GM19328 (cell line): ENCODE results near the gene DAZAP1.

Experiments used
- ATAC-seq: cut with Tn5 transposase; IDR thresholded peaks from one replicate; pipeline ENCODE4 v1.9.1; 2021; ENCODE audit warnings: mild to moderate bottlenecking, moderate library complexity; ENCODE audit not compliant: unreplicated experiment

Gene DAZAP1

DNA sequence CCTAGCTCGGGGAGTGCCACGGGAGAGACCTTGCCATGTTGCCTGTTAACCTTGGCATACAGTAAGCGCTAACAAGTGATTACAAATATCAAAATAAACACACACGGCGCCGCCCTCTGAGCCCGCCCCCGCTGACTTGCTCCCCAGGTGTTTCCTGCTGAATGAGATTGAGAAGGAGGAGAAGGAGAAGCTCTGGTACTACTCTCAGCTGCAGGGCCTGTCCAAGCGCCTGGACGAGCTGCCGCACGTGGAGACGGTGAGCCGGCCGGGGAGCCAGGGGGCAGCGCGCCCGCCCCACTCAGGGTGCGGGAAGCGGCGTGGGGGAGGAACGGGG lies 47.6 kb downstream of the DAZAP1 start:
- ATAC-seq: no peak

DNA sequence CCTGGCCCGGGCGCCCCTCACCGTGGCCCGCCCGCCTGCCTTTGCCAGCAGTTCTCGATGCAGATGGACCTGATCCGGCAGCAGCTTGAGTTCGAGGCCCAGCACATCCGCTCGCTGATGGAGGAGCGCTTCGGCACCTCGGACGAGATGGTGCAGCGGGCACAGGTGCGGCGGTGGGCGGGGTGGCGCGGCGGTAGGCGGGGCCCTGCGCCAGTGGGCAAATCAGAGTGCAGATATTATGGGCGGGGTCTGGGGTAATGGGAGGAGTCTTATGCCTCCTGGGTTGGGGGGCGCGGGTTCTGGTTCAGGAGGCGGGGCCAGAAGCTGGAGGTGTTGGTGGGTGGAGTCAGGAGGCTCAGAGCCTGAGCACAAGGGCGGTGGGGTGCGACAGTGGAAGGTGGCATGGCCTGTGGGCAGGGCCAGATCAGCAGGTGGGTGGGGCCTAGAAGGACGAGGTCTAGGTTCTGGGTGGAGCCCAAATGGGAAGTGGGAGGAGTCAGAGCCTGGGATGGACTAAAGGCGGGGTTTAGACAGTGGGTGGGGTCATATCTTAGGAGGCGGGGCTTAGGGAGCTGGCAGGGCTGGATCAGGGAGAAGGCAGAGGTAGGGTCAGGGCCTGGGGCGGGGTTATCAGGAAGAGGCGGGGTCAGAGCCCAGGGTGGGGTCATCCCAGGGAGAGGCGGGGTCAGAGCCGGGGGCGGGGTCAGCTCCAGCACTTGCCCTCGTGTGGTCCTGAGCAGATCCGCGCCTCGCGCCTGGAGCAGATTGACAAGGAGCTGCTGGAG lies 48.1 kb downstream of the DAZAP1 start:
- no peak for ATAC-seq

DNA sequence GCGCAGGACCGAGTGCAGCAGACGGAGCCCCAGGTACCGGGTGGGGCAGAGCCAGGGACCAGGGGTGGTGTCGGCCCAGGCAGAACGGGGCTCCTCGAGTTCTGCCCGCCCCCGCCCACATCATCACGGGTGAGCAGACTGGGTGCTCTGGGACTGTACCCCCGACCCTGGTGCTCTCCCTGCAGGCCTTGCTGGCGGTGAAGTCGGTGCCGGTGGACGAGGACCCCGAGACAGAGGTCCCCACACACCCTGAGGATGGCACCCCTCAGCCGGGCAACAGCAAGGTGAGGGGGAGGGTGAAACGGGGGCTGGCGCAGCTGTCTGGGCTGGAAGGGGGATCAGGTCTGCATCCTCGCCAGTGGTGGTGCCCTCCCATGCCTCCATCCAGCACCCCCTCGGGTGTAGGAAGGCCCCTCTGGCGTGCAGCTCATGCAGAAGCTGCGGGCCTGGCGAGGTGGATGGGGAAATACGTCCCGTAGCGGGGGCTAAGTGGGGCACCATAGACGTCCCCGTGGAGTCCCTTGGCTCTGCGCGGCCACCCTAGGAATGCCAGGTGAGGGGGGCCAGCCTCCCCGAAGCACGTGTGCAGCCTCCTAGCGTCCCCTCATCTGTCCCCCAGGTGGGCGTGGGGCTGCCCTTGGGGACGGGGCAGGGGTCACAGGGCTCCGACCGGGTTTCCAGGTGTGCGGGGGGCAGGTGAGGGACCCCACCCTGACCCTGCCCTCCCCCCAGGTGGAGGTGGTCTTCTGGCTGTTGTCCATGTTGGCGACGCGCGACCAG lies 48.9 kb downstream of the DAZAP1 start:
- no peak for ATAC-seq

DNA sequence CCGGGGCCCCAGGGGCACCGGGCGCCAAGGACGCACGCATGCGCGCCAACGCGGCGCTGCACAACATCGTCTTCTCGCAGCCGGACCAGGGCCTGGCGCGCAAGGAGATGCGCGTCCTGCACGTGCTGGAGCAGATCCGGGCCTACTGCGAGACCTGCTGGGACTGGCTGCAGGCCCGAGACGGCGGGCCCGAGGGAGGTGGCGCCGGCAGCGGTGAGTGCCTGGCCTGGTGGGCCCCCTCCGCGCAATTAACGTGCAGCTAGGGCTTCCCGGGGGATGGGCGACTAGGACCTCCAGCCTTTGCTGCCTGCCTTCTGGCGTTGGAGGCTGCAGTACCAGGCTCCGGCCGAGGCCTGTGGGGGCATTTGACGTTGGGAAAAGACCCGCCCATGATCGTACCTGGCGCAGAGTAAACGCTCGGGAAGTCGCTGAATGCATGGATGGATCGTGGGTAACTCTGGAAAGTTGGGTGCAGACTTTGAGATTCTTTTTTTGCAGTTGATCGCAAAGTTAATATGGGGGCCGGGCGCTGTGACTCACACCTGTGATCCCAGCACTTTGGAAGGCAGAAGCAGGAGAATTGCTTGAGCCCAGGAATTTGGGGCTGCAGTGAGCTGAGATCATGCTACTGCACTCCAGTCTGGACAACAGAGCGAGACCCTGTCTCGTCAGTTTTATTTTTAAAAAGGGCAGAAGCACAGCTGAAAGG lies 49.8 kb downstream of the DAZAP1 start:
- no peak for ATAC-seq

DNA sequence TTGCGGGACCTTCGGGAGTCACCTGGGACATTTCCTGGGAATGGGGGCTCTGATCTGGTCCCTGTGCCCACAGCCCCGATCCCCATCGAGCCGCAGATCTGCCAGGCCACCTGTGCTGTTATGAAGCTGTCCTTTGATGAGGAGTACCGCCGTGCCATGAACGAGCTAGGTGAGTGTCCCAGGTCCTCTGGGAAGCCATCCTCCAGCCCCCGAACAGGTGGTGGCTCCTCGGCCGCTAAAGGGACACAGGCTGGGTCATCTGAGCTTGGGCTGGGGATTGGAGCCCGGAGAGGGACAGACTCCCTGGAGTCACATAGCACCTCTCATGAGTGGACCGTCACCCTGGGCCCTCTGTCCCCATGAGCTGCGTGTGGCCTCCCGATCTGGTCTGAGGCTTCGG lies 50.5 kb downstream of the DAZAP1 start:
- ATAC-seq: no peak

DNA sequence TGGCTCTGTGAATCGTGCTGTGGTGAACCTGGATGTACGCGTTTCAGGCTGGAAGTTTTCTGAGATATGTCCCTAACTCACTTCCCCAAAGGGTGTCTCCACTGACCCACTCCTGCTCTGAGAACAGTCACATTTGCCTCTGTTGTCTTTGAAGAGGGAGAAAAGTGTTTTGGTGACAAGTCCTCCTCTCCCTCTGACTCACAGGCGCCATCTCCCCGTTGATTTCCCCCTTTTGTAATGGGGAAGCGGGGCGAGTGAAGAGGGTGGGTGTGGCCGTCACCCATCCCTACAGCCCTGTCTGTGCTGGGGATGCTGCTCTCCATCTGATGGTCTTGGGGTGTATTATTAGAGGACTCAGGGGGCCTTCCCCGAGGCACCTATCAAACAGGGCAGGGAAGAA lies 52.1 kb downstream of the DAZAP1 start:
- no peak for ATAC-seq

DNA sequence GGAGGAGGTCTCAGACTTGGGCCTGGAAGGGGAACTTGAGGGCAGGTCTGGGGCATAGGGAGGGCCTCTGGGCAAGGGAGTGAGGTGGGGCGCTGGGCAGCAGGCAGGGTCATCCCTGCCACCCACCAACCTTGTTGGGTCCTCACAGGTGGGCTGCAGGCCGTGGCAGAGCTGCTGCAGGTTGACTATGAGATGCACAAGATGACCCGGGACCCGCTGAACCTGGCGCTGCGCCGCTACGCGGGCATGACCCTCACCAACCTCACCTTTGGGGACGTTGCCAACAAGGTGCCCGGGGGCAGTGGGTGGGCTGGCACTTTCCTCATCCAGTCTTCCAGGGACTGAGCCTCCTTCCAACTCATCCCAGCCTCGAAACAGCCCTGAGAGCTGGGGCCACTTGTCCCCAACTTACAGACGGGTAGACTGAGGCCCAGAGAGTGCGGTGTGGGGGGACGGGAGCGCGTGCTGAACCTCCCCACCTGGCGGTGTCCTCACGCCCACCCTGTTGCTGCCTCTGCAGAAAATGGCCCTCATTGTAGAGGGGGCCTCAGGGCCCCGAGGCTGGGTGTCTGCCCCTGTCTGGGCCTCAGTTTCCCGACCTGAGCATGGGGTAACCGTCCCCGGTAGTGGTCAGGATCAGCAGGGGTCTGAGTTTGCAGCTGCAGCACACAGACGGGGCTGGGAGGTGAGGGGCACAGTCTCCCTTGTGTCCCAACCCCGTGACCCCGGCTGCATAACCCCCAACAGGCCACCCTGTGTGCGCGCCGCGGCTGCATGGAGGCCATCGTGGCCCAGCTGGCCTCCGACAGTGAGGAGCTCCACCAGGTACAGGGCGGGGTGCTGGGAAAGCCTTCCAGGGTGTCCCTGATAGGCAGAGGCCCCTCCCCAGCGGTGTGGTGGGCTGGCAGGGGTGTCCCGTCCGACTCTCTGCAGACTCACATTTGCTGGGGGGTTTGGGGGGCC lies 52.9 kb downstream of the DAZAP1 start:
- no peak for ATAC-seq

DNA sequence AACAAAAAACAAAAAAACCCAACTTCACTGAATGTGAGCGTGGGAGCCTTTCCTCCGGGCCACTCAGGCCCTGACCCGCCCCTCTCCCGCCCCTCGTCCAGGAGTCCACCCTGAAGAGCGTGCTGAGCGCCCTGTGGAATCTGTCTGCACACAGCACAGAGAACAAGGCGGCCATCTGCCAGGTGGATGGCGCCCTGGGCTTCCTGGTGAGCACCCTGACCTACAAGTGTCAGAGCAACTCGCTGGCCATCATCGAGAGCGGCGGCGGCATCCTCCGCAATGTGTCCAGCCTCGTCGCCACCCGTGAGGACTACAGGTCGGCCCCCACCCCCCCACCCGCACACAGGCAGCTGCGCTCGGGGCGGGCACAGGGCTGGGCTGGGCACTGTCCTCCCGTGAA lies 54.5 kb downstream of the DAZAP1 start:
- ATAC-seq: no peak

DNA sequence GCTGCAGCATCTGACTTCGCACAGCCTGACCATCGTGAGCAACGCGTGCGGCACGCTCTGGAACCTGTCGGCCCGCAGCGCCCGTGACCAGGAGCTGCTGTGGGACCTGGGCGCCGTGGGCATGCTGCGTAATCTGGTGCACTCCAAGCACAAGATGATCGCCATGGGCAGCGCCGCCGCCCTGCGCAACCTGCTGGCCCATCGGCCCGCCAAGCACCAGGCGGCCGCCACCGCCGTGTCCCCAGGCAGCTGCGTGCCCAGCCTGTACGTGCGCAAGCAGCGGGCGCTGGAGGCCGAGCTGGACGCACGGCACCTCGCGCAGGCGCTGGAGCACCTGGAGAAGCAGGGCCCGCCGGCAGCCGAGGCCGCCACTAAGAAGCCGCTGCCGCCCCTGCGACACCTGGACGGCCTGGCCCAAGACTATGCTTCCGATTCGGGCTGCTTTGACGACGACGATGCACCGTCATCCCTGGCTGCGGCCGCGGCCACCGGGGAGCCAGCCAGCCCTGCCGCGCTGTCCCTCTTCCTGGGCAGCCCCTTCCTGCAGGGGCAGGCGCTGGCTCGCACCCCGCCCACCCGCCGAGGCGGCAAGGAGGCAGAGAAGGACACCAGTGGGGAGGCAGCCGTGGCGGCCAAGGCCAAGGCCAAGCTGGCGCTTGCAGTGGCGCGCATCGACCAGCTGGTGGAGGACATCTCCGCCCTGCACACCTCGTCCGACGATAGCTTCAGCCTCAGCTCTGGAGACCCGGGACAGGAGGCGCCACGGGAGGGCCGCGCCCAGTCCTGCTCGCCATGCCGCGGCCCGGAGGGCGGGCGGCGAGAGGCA lies 58.0 kb downstream of the DAZAP1 start:
- no peak for ATAC-seq

DNA sequence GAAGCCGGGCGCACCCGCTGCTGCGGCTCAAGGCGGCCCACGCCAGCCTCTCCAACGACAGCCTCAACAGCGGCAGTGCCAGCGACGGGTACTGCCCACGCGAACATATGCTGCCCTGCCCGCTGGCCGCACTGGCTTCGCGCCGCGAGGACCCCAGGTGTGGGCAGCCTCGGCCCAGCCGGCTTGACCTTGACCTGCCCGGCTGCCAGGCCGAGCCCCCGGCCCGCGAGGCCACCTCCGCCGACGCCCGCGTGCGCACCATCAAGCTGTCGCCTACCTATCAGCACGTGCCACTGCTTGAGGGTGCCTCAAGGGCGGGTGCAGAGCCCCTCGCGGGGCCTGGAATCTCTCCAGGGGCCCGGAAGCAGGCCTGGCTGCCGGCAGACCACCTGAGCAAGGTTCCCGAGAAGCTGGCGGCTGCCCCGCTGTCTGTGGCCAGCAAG lies 58.7 kb downstream of the DAZAP1 start:
- ATAC-seq: no peak

DNA sequence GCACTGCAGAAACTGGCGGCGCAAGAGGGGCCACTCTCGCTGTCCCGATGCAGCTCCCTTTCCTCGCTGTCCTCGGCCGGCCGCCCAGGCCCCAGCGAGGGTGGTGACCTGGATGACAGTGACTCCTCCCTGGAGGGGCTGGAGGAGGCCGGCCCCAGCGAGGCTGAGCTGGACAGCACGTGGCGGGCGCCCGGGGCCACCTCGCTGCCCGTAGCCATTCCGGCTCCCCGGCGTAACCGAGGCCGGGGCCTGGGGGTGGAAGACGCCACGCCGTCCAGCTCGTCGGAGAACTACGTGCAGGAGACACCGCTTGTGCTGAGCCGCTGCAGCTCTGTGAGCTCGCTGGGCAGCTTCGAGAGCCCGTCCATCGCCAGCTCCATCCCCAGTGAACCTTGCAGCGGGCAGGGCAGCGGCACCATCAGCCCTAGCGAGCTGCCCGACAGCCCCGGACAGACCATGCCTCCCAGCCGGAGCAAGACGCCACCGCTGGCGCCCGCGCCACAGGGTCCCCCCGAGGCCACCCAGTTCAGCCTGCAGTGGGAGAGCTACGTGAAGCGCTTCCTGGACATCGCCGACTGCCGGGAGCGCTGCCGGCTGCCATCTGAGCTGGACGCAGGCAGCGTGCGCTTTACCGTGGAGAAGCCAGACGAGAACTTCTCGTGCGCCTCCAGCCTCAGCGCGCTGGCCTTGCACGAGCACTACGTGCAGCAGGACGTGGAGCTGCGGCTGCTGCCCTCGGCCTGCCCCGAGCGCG lies 59.3 kb downstream of the DAZAP1 start:
- no peak for ATAC-seq

DNA sequence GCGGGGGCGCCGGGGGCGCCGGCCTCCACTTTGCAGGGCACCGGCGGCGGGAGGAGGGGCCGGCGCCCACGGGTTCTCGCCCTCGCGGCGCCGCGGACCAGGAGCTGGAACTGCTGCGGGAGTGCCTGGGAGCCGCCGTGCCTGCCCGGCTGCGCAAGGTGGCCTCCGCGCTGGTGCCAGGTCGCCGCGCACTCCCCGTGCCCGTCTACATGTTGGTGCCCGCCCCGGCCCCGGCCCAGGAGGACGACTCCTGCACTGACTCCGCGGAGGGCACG lies 59.8 kb downstream of the DAZAP1 start:
- ATAC-seq: no peak

DNA sequence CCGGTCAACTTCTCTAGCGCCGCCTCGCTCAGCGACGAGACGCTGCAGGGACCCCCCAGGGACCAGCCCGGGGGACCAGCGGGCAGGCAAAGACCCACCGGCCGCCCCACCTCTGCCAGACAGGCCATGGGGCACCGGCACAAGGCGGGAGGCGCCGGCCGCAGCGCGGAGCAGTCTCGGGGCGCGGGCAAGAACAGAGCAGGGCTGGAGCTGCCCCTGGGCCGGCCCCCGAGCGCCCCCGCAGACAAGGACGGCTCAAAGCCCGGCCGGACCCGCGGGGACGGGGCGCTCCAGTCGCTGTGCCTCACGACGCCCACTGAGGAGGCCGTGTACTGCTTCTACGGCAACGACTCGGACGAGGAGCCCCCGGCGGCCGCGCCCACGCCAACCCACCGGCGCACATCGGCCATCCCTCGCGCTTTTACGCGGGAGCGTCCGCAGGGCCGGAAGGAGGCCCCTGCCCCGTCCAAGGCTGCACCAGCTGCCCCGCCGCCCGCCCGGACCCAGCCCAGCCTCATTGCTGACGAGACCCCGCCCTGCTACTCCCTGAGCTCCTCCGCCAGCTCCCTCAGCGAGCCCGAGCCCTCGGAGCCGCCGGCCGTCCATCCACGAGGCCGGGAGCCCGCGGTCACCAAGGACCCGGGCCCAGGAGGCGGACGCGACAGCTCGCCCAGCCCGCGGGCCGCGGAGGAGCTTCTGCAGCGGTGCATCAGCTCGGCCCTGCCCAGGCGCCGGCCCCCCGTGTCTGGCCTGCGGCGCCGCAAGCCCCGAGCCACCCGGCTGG lies 60.3 kb downstream of the DAZAP1 start:
- ATAC-seq: no peak

DNA sequence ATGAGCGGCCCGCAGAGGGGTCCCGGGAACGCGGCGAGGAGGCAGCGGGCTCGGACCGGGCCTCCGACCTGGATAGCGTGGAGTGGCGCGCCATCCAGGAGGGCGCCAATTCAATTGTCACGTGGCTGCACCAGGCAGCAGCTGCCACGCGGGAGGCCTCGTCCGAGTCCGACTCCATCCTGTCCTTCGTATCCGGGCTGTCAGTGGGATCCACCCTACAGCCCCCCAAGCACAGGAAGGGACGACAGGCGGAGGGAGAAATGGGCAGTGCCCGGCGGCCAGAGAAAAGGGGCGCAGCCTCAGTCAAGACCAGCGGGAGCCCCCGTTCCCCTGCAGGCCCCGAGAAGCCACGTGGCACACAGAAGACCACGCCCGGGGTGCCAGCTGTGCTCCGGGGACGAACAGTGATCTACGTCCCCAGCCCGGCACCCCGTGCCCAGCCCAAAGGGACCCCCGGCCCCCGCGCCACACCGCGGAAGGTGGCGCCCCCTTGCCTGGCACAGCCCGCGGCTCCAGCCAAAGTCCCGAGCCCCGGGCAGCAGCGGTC lies 61.0 kb downstream of the DAZAP1 start:
- ATAC-seq: no peak

DNA sequence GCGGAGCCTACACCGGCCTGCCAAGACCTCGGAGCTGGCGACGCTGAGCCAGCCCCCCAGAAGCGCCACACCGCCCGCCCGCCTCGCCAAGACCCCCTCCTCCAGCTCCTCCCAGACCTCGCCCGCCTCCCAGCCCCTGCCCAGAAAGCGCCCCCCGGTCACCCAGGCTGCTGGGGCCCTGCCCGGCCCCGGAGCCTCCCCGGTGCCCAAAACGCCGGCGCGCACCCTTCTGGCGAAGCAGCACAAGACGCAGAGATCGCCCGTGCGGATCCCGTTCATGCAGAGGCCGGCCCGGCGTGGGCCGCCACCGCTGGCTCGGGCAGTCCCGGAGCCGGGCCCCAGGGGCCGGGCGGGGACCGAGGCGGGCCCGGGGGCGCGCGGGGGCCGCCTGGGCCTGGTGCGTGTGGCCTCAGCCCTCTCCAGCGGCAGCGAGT lies 61.5 kb downstream of the DAZAP1 start:
- ATAC-seq: no peak

DNA sequence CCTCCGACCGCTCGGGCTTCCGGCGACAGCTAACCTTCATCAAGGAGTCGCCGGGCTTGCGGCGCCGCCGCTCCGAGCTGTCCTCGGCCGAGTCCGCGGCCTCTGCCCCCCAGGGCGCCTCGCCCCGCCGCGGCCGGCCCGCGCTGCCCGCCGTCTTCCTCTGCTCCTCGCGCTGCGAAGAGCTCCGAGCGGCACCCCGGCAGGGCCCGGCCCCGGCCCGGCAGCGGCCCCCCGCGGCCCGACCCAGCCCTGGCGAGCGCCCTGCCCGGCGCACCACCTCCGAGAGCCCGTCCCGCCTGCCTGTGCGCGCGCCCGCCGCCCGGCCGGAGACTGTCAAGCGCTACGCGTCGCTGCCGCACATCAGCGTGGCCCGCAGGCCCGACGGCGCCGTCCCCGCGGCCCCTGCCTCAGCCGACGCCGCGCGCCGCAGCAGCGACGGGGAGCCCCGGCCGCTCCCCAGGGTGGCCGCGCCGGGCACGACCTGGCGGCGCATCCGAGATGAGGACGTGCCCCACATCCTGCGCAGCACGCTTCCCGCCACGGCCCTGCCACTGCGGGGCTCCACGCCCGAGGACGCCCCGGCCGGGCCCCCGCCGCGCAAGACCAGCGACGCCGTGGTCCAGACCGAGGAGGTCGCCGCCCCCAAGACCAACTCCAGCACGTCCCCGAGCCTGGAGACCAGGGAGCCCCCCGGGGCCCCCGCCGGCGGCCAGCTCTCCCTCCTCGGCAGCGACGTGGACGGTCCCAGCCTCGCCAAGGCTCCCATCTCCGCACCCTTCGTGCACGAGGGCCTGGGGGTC lies 62.1 kb downstream of the DAZAP1 start:
- ATAC-seq: no peak

DNA sequence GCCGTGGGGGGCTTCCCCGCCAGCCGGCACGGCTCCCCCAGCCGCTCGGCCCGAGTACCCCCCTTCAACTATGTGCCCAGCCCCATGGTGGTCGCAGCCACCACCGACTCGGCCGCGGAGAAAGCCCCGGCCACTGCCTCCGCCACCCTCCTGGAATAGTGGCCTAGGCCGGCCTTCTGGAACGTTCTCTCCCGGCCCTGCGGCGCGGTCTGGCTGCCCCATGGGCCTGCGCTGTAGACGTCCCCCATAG lies 62.6 kb downstream of the DAZAP1 start:
- no peak for ATAC-seq
